Activated CD4-positive, CD25-positive, alpha-beta regulatory T cell treated with anti-CD3 and anti-CD28 coated beads, Interleukin-2, amount 50 U/mL, for 72 hours (primary cell): ENCODE data around the gene DMKN.

ENCODE experiments used
- DNase-seq: peaks from one replicate; pipeline ENCODE4 v3.0.0; 2021

The DMKN gene

GRCh38 chr19:35546532-35546931 is 33.1 kb upstream of the DMKN start:
- no peak for DNase-seq

- DNase-seq, result peak; percentile 60
These were observed 32.5 kb upstream of the DMKN start for GRCh38 chr19:35545855-35546381.

GRCh38 chr19:35545001-35545854 is 31.8 kb upstream of the DMKN start, which contains the start of gene TMEM147:
Gene TMEM147, plus strand, starts transcription at chr19:35545626. Its CDS starts 114 bp downstream, at chr19:35545740.
- peak; percentile 73 for DNase-seq

GRCh38 chr19:35544110-35544802 is 30.8 kb upstream of the DMKN start:
- no peak for DNase-seq

GRCh38 chr19:35543280-35544109 is 30.0 kb upstream of the DMKN start:
- no peak for DNase-seq

GRCh38 chr19:35542209-35542608 is 28.8 kb upstream of the DMKN start:
- DNase-seq, result no peak

GRCh38 chr19:35540356-35540927 is 27.0 kb upstream of the DMKN start:
- DNase-seq, result no peak

GRCh38 chr19:35539850-35540249 is 26.4 kb upstream of the DMKN start:
- DNase-seq, result no peak

- no peak for DNase-seq
These were observed 25.9 kb upstream of the DMKN start for GRCh38 chr19:35539314-35539713.

GRCh38 chr19:35534803-35535480 is 21.5 kb upstream of the DMKN start:
- DNase-seq, result no peak

- DNase-seq, result no peak
These were observed 20.5 kb upstream of the DMKN start for GRCh38 chr19:35533822-35534392.

GRCh38 chr19:35533201-35533821 is 19.9 kb upstream of the DMKN start, which contains the start of gene GAPDHS:
Gene GAPDHS, plus strand, starts transcription at chr19:35533456. Its CDS starts 72 bp downstream, at chr19:35533528.
- DNase-seq, result no peak

- no peak for DNase-seq
These were observed 17.8 kb upstream of the DMKN start for GRCh38 chr19:35531291-35531690.

GRCh38 chr19:35529241-35530218 is 16.1 kb upstream of the DMKN start:
- no peak for DNase-seq

GRCh38 chr19:35528218-35529038 is 15.0 kb upstream of the DMKN start, which contains the start of gene SBSN:
Gene SBSN, minus strand, starts transcription at chr19:35528311. Its CDS starts 30 bp downstream, at chr19:35528281.
- no peak for DNase-seq

GRCh38 chr19:35525873-35526272 is 12.4 kb upstream of the DMKN start:
- no peak for DNase-seq

GRCh38 chr19:35524181-35524837 is 10.9 kb upstream of the DMKN start:
- no peak for DNase-seq

GRCh38 chr19:35522745-35523327 is 9.4 kb upstream of the DMKN start:
- DNase-seq, result no peak
